ENCODE measurements around the gene DBH. TPM values are rescaled to one million over a fixed set of nuclear protein-coding genes. Genes with fewer than 3 reads are reported as not detected.

DBH gene
- polyA plus RNA-seq, 1 donor (not counting 4 experiments of a cell fraction or from before 2014, with no cell fraction given): not detected

GRCh38 chr9:133637451-133638055 is 1.4 kb downstream of the DBH start:
- peaks cover 26% of the 10 kb centered on the region for H3K27me3 ChIP-seq (ENCODE audit: control insufficient read depth, extremely low read depth, insufficient read depth, low read length)
- no peaks in the 10 kb centered on the region for H3K79me2 ChIP-seq (ENCODE audit: control insufficient read depth, insufficient read depth, low read length)
- no peak overlapping the region for H3K9ac ChIP-seq (ENCODE audit: control insufficient read depth, extremely low read depth, insufficient read depth, low read length)
- H3K9me1 ChIP-seq (ENCODE audit: control insufficient read depth, extremely low read depth, insufficient read depth, low read length): no peaks in the 10 kb centered on the region
- no peak overlapping the region for H3K4me2 ChIP-seq (ENCODE audit: control insufficient read depth, extremely low read depth, insufficient read depth, low read depth, low read length)
- no peak overlapping the region for H3K4me3 ChIP-seq (ENCODE audit: control insufficient read depth in 2 of 3, extremely low read depth in 1 of 3, insufficient read depth in 2 of 3, low read depth in 1 of 3, low read length in 3 of 3)
- DNase-seq (ENCODE audit: low read depth, low spot score) (no peak), FAIRE-seq (no peak)
- no peak overlapping the region for H2AFZ ChIP-seq (ENCODE audit: control insufficient read depth, low read length)
- H3K27ac ChIP-seq (ENCODE audit: control insufficient read depth, insufficient read depth, low read length): no peak overlapping the region
- dilution Hi-C loops (cut with MboI; ENCODE audit: extremely low pct_ligation_motif_present, low sequenced_read_pairs): no loop called here
- H3K36me3 ChIP-seq (ENCODE audit: control insufficient read depth in 2 of 2, extremely low read depth in 1 of 2, insufficient read depth in 2 of 2, low read length in 2 of 2): no peaks in the 10 kb centered on the region
- TF ChIP-seq EZH2 (IDR thresholded peaks at IDR 0.05; ENCODE audit: low read length): no peak
- no peak for TF ChIP-seq CTCF (optimal IDR thresholded peaks at IDR 0.05 in 1 of 3, IDR thresholded peaks at IDR 0.05 in 1 of 3, conservative IDR thresholded peaks at IDR 0.05 in 1 of 3; ENCODE audit: extremely low read depth in 1 of 3, insufficient read depth in 2 of 3, low read length in 3 of 3)
- H4K20me1 ChIP-seq (ENCODE audit: control insufficient read depth, extremely low read depth, insufficient read depth, low read length): no peaks in the 10 kb centered on the region
- H3K9me3 ChIP-seq (ENCODE audit: control insufficient read depth, low read depth, low read length): no peaks in the 10 kb centered on the region
- H3K4me1 ChIP-seq (ENCODE audit: control insufficient read depth, extremely low read depth, insufficient read depth, low read length): no peaks in the 10 kb centered on the region

- Histone ChIP-seq H3K9ac (ENCODE audit: control insufficient read depth, extremely low read depth, insufficient read depth, low read length) (no peak overlapping the region), H3K36me3 (ENCODE audit: control insufficient read depth in 2 of 2, extremely low read depth in 1 of 2, insufficient read depth in 2 of 2, low read length in 2 of 2) (no peaks in the 10 kb centered on the region), H3K9me1 (ENCODE audit: control insufficient read depth, extremely low read depth, insufficient read depth, low read length) (no peaks in the 10 kb centered on the region), H4K20me1 (ENCODE audit: control insufficient read depth, extremely low read depth, insufficient read depth, low read length) (no peaks in the 10 kb centered on the region), H2AFZ (ENCODE audit: control insufficient read depth, low read length) (no peak overlapping the region), H3K9me3 (ENCODE audit: control insufficient read depth, low read depth, low read length) (no peaks in the 10 kb centered on the region), H3K27ac (ENCODE audit: control insufficient read depth, insufficient read depth, low read length) (no peak overlapping the region), H3K4me3 (ENCODE audit: control insufficient read depth in 2 of 3, extremely low read depth in 1 of 3, insufficient read depth in 2 of 3, low read depth in 1 of 3, low read length in 3 of 3) (no peak overlapping the region), H3K4me2 (ENCODE audit: control insufficient read depth, extremely low read depth, insufficient read depth, low read depth, low read length) (no peak overlapping the region), H3K27me3 (ENCODE audit: control insufficient read depth, extremely low read depth, insufficient read depth, low read length) (peaks cover 22% of the 10 kb centered on the region), H3K79me2 (ENCODE audit: control insufficient read depth, insufficient read depth, low read length) (no peaks in the 10 kb centered on the region), H3K4me1 (ENCODE audit: control insufficient read depth, extremely low read depth, insufficient read depth, low read length) (no peaks in the 10 kb centered on the region)
- dilution Hi-C loops (cut with MboI; ENCODE audit: extremely low pct_ligation_motif_present, low sequenced_read_pairs): no loop called here
- no peak for FAIRE-seq
- TF ChIP-seq CTCF (optimal IDR thresholded peaks at IDR 0.05 in 1 of 3, IDR thresholded peaks at IDR 0.05 in 1 of 3, conservative IDR thresholded peaks at IDR 0.05 in 1 of 3; ENCODE audit: extremely low read depth in 1 of 3, insufficient read depth in 2 of 3, low read length in 3 of 3) (no peak), EZH2 (IDR thresholded peaks at IDR 0.05; ENCODE audit: low read length) (no peak)
- DNase-seq (ENCODE audit: low read depth, low spot score): no peak
Observed at GRCh38 chr9:133638076-133638475, 1.9 kb downstream of the DBH start.

Data from keratinocyte (primary cell).